Peyer's patch (tissue), 4 donors: ENCODE measurements around the gene TTLL10. TPM values are rescaled to one million over a fixed set of nuclear protein-coding genes. Genes with fewer than 3 reads are reported as not detected.
A peak's percentile ranks its signal among the peaks of the same experiment; 100 is the strongest.

ENCODE experiments used
- DNase-seq, 3 donors: peaks; one replicate each; pipeline ENCODE4 v3.0.0-alpha.2; 2017 to 2019
- H3K27ac ChIP-seq, 4 donors: fragments of 200-600 bp; sonication (generic); one replicate each; pipeline ENCODE4 v1.5.1; 2016 to 2019
- H3K27me3 ChIP-seq, 2 donors: fragments of 200-600 bp; sonication (generic); one replicate each; pipeline ENCODE4 v1.5.1; 2019
- H3K36me3 ChIP-seq, 3 donors: fragments of 200-600 bp; sonication (generic); one replicate each; pipeline ENCODE4 v1.5.1; 2016 to 2019
- H3K4me1 ChIP-seq, 4 donors: fragments of 200-600 bp; sonication (generic); one replicate each; pipeline ENCODE4 v1.5.1; 2016 to 2019
- H3K4me3 ChIP-seq, 4 donors: fragments of 200-600 bp; sonication (generic); 1 replicate in 3 of 4; 2 replicates in 1 of 4; pipeline ENCODE4 v1.5.1; 2016 to 2019; ENCODE audit warnings: mild to moderate bottlenecking in 1 of 4
- H3K9me3 ChIP-seq, 4 donors: fragments of 200-600 bp; sonication (generic); one replicate each; pipeline ENCODE4 v1.5.1; 2016 to 2019; ENCODE audit warnings: mild to moderate bottlenecking in 1 of 4
- POLR2A ChIP-seq, 2 donors: fragments of 450-650 bp; IDR thresholded peaks; one replicate each; pipeline ENCODE4 v1.5.1; 2017; ENCODE audit warnings: antibody characterized with exemption in 2 of 2, mild to moderate bottlenecking in 2 of 2, moderate library complexity in 2 of 2
- total RNA-seq, 4 donors: library from RNA; depleted of rRNA; stranded (reverse); fragments of >200 nt; gene quantifications; one replicate each; pipeline ENCODE4 v1.1.0, GENCODE V29; 2016
- TF ChIP-seq, protein P1 (sequence below), 6 experiments: fragments of 450-650 bp in 4 of 6; fragments of 200-600 bp in 2 of 6; sonication (generic) in 1 of 6; IDR thresholded peaks; one replicate each; pipeline ENCODE4 v1.5.1; 2017 to 2019; ENCODE audit warnings: antibody characterized with exemption in 6 of 6, mild to moderate bottlenecking in 3 of 6, moderate library complexity in 1 of 6

Gene TTLL10
- total RNA-seq, 4 donors from 2014 or later = 1.6 to 3.6 (median 1.8) TPM; not detected in 1

DNA sequence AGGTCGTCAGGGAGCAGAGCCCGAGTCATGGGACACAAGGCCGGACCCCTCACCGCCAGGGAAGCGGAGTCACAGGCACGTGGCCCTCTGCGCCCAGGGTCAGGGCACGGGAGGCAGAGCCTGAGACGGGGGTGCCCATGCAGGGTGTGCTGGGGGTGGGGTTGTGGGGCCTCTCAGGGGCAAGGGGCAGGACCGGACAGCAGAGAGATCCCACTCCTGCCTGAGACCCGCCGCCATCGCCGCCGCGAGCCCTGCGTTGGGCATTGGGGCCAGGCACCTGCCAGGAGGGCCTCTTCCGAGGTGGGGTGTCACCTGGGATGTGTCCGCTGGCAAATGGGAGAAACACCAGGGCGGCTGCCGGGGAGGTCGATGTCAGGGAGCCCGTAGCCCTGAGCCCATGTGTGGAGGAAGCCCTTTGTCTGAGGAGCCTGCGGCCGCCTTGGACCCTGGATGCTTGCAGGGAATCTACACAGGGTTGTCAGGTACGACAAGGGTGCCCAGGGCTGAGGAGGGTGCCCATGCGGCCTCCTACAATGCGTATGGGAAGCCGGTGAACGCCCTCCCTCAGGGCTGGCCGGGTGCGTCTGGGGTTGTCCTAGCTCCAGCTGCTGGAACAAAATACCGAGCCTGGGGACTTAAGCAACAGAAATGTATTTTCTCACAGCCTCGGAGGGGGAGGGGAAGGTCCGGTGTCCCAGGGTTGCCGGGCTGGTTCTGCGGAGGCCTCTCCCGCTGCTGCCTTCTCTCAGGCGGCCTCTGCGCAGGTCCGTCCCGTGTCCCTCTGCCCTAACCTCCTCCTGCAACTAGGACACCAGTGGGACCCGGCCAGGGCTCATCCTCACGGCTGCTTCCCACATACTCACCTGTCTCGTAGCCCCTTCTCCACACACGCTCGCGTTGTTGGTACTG is 41.4 kb upstream of the TTLL10 start:
- peak in 1 of 3 donors; percentile 74 for DNase-seq
- TF ChIP-seq POLR2A (IDR thresholded peaks at IDR 0.05) = peak in 1 of 2 donors; percentile 9
- TF ChIP-seq, protein P1, sequence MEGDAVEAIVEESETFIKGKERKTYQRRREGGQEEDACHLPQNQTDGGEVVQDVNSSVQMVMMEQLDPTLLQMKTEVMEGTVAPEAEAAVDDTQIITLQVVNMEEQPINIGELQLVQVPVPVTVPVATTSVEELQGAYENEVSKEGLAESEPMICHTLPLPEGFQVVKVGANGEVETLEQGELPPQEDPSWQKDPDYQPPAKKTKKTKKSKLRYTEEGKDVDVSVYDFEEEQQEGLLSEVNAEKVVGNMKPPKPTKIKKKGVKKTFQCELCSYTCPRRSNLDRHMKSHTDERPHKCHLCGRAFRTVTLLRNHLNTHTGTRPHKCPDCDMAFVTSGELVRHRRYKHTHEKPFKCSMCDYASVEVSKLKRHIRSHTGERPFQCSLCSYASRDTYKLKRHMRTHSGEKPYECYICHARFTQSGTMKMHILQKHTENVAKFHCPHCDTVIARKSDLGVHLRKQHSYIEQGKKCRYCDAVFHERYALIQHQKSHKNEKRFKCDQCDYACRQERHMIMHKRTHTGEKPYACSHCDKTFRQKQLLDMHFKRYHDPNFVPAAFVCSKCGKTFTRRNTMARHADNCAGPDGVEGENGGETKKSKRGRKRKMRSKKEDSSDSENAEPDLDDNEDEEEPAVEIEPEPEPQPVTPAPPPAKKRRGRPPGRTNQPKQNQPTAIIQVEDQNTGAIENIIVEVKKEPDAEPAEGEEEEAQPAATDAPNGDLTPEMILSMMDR (IDR thresholded peaks at IDR 0.05) = no peak
- Histone ChIP-seq H3K4me3 (peak overlapping the region in 2 of 4 donors; percentile 30 to 43), H3K27me3 (no peaks in the 10 kb centered on the region), H3K27ac (peak overlapping the region in 3 of 4 donors; percentile 59 to 93 (median 84)), H3K9me3 (no peaks in the 10 kb centered on the region), H3K4me1 (peaks cover 0 to 63% (median 8%) of the 10 kb centered on the region in 4 donors), H3K36me3 (no peaks in the 10 kb centered on the region)

DNA sequence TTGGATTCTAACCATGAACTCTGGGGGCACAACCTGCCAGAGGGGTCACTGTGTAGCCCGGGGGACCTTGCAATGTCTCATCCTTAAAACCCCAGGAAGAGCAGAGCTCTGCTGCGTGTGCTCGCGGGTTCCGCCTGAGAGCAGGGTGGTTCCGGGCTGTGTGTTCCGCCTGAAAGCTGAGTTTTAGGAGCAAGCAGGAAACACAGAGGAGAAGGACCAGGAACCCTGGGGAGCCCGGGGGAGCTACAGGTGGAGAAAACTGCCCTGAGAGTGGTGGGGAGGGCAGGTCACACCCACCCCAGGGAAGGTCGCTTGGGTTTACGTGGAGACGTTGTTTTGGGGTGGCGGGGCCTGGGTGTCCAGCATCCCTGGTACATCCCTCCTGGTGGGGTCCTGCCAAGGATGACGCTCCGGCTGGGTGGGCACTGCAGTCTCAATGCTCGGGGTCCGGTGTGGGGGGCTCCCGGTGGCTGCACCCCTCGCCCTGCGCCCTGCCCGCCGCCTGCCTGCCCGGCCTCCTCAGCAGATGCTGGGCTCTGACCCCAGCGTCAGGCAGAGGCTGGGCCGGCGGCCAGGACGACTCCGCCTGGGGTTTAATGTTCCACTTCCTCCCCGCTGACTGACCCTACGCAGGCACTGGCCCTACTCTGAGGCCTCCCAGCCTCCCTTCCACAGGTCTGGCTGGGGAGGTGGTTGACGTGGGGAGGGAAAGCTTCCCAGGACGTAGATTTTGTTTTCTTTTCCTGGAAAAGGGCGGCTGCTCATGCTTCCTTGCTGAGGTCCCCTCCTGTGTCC is 40.5 kb upstream of the TTLL10 start:
- DNase-seq = peak in 2 of 3 donors; percentile 85 to 87
- no peaks in the 10 kb centered on the region for H3K9me3 ChIP-seq
- TF ChIP-seq POLR2A (IDR thresholded peaks at IDR 0.05) = peak; percentile 49 to 84
- TF ChIP-seq, protein P1 (IDR thresholded peaks at IDR 0.05) = no peak
- peaks cover 0 to 62% (median 14%) of the 10 kb centered on the region in 4 donors for H3K4me1 ChIP-seq
- H3K4me3 ChIP-seq = peak overlapping the region in 2 of 4 donors; percentile 30 to 43
- H3K27ac ChIP-seq = peak overlapping the region in 3 of 4 donors; percentile 59 to 93 (median 84)
- H3K27me3 ChIP-seq = no peaks in the 10 kb centered on the region
- H3K36me3 ChIP-seq = no peaks in the 10 kb centered on the region

- TF ChIP-seq, protein P1 (IDR thresholded peaks at IDR 0.05) = no peak
- TF ChIP-seq POLR2A (IDR thresholded peaks at IDR 0.05) = no peak
- no peaks in the 10 kb centered on the region for H3K36me3 ChIP-seq
- H3K27ac ChIP-seq = peak overlapping the region in 2 of 4 donors; percentile 92 to 93
- DNase-seq = no peak
- H3K4me3 ChIP-seq = no peak overlapping the region
- H3K4me1 ChIP-seq = peaks cover 0 to 61% (median 14%) of the 10 kb centered on the region in 4 donors
- no peaks in the 10 kb centered on the region for H3K9me3 ChIP-seq
- H3K27me3 ChIP-seq = no peaks in the 10 kb centered on the region
Measured at GRCh38 chr1:1134300-1134970, 39.2 kb upstream of the TTLL10 start.

DNA sequence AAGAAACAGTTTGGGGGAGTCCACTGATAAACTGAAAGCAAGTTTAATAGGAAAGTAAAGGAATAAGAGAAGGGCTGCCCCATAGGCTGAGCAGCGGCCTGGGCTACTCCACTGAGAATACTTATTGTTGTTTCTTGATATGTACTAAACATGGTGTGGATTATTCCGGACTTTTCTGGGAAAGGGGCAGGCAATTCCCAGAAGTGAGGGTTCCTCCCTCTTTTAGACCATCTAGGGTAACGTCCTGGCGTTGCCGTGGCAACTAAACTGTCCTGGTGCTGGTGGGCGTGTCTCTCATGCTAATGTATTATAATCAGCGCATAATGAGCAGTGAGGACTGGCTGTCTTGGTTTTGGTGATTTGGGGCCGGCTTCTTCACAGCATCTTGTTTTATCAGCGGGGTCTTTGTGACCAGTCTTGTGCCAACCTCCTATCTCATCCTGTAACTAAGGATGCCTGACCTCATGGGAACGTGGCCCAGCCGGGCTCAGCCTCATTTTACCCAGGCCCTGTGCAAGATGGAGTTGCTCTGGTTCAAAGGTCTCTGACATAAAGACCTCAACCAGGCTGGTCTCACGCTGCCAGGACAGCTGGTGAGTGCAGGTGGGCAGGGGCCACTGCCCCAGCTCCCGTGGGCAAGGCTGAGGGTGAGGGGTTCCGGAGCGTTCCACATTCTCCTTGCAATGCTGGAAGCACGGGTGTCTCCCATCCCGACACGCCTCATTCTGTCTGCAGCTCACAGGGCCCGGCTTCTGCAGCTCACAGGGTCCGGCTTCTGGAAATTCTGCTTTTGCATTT is 38.1 kb upstream of the TTLL10 start:
- no peak for TF ChIP-seq POLR2A (IDR thresholded peaks at IDR 0.05)
- TF ChIP-seq, protein P1 (IDR thresholded peaks at IDR 0.05) = no peak
- DNase-seq = no peak
- Histone ChIP-seq H3K27me3 (no peaks in the 10 kb centered on the region), H3K4me1 (peaks cover 0 to 59% (median 14%) of the 10 kb centered on the region in 4 donors), H3K27ac (peak overlapping the region; percentile 84 to 93 (median 90)), H3K9me3 (no peaks in the 10 kb centered on the region), H3K4me3 (no peak overlapping the region), H3K36me3 (no peaks in the 10 kb centered on the region)
